ENCODE results near the gene PADI2.

Gene PADI2

GRCh38 chr1:17139637-17140036, 20.4 kb upstream of the PADI2 start:
- DNase-seq: no peak

GRCh38 chr1:17137441-17137840, 18.2 kb upstream of the PADI2 start:
- DNase-seq: no peak

GRCh38 chr1:17136936-17137335, 17.7 kb upstream of the PADI2 start:
- DNase-seq: no peak

- no peak for DNase-seq
Measured at GRCh38 chr1:17136145-17136544, 16.9 kb upstream of the PADI2 start.

- no peak for DNase-seq
Measured at GRCh38 chr1:17135530-17135929, 16.3 kb upstream of the PADI2 start.

- no peak for DNase-seq
Measured at GRCh38 chr1:17134724-17135123, 15.5 kb upstream of the PADI2 start.

- no peak for DNase-seq
Measured at GRCh38 chr1:17134034-17134433, 14.8 kb upstream of the PADI2 start.

GRCh38 chr1:17130138-17130635, 10.9 kb upstream of the PADI2 start:
- DNase-seq: no peak

GRCh38 chr1:17128361-17128760, 9.1 kb upstream of the PADI2 start:
- no peak for DNase-seq

GRCh38 chr1:17125756-17126237, 6.5 kb upstream of the PADI2 start:
- DNase-seq: peak; percentile 80

GRCh38 chr1:17123196-17124045, 4.2 kb upstream of the PADI2 start:
- DNase-seq: no peak

- no peak for DNase-seq
Measured at GRCh38 chr1:17122521-17123164, 3.4 kb upstream of the PADI2 start.

GRCh38 chr1:17121881-17122280, 2.6 kb upstream of the PADI2 start:
- DNase-seq: no peak

GRCh38 chr1:17120962-17121837, 1.9 kb upstream of the PADI2 start:
- DNase-seq: no peak

- DNase-seq: no peak
Measured at GRCh38 chr1:17120481-17120877, 1.2 kb upstream of the PADI2 start.

- DNase-seq: no peak
Measured at GRCh38 chr1:17119773-17120480, 676 bp upstream of the PADI2 start.

GRCh38 chr1:17118706-17119075, 560 bp downstream of the PADI2 start:
- no peak for DNase-seq

- DNase-seq: no peak
Measured at GRCh38 chr1:17118268-17118667, 983 bp downstream of the PADI2 start.

GRCh38 chr1:17117451-17118265, 1.6 kb downstream of the PADI2 start:
- DNase-seq: no peak

GRCh38 chr1:17116643-17117042, 2.6 kb downstream of the PADI2 start:
- DNase-seq: no peak

- DNase-seq: no peak
Measured at GRCh38 chr1:17113963-17114362, 5.3 kb downstream of the PADI2 start.
